ENCODE measurements around the gene EIF3B.

Gene EIF3B

GRCh38 chr7:2350055-2350454 lies 4.6 kb upstream of the EIF3B start:
- no peak for TF ChIP-seq CTCF (conservative IDR thresholded peaks at IDR 0.05; ENCODE audit: low read depth)
- peak overlapping the region; percentile 49 for H3K27ac ChIP-seq
- DNase-seq (ENCODE audit: low spot score) = no peak
- CTCF ChIA-PET = interaction anchor here (0.8 kb wide), 1 partner anchor 15 kb away, joined by 4 read pairs; no protein-coding TSS in a partner anchor
- POLR2A ChIA-PET (ENCODE audit: low non-redundant PET) = interaction anchor here (0.6 kb wide), 1 partner anchor 57 kb away, joined by 3 read pairs; no protein-coding TSS in a partner anchor

- TF ChIP-seq CTCF (conservative IDR thresholded peaks at IDR 0.05; ENCODE audit: low read depth) = no peak
- POLR2A ChIA-PET (ENCODE audit: low non-redundant PET) = interaction anchor here (0.5 to 0.6 kb wide), 2 partner anchors 57 to 59 kb away, joined by 3 read pairs; no protein-coding TSS in a partner anchor
- no peak for DNase-seq (ENCODE audit: low spot score)
- CTCF ChIA-PET = interaction anchor here (0.8 kb wide), 1 partner anchor 14 kb away, joined by 4 read pairs; no protein-coding TSS in a partner anchor
- H3K27ac ChIP-seq = peak overlapping the region; percentile 49
Observed at GRCh38 chr7:2350861-2351260, 3.8 kb upstream of the EIF3B start.

- H3K27ac ChIP-seq = peak overlapping the region; percentile 94
- no peak for DNase-seq (ENCODE audit: low spot score)
- no peak for TF ChIP-seq CTCF (conservative IDR thresholded peaks at IDR 0.05; ENCODE audit: low read depth)
- ChIA-PET CTCF (interaction anchor here (1.0 kb wide), 1 partner anchor 31 kb away, joined by 4 read pairs; no protein-coding TSS in a partner anchor), POLR2A (ENCODE audit: low non-redundant PET) (interaction anchor here (0.6 kb wide), 1 partner anchor 119 kb away, joined by 3 read pairs; no protein-coding TSS in a partner anchor)
Observed at GRCh38 chr7:2353113-2353935, 1.3 kb upstream of the EIF3B start.

- POLR2A ChIA-PET (ENCODE audit: low non-redundant PET) = interaction anchor here (0.6 kb wide), 1 partner anchor 120 kb away, joined by 3 read pairs; no protein-coding TSS in a partner anchor
Observed at GRCh38 chr7:2353936-2354185, 766 bp upstream of the EIF3B start.

GRCh38 chr7:2354939-2355704 lies 495 bp downstream of the EIF3B start:
- TF ChIP-seq CTCF (conservative IDR thresholded peaks at IDR 0.05; ENCODE audit: low read depth) = no peak
- H3K27ac ChIP-seq = peak overlapping the region; percentile 94
- ChIA-PET CTCF (interaction anchor here (1.1 kb wide), 1 partner anchor 123 kb away, joined by 3 read pairs; the partner anchor contains the start of gene MAD1L1), POLR2A (ENCODE audit: low non-redundant PET) (no interaction called here)
- DNase-seq (ENCODE audit: low spot score) = peak; percentile 12

More at GRCh38 chr7:2353936-2354185, 766 bp upstream of the EIF3B start:
- H3K27ac ChIP-seq = peak overlapping the region; percentile 94
- CTCF ChIA-PET = interaction anchor here (1.0 kb wide), 1 partner anchor 30 kb away, joined by 4 read pairs; no protein-coding TSS in a partner anchor
- DNase-seq (ENCODE audit: low spot score) = peak; percentile 98
- no peak for TF ChIP-seq CTCF (conservative IDR thresholded peaks at IDR 0.05; ENCODE audit: low read depth)

GRCh38 chr7:2355705-2356008 lies 1.0 kb downstream of the EIF3B start:
- no peak for DNase-seq (ENCODE audit: low spot score)
- H3K27ac ChIP-seq = peak overlapping the region; percentile 94
- TF ChIP-seq CTCF (conservative IDR thresholded peaks at IDR 0.05; ENCODE audit: low read depth) = no peak
- CTCF ChIA-PET = interaction anchor here (1.1 kb wide), 1 partner anchor 123 kb away, joined by 3 read pairs; the partner anchor contains the start of gene MAD1L1
- POLR2A ChIA-PET (ENCODE audit: low non-redundant PET) = no interaction called here

Data from RWPE1 (cell line).